ENCODE data around the gene CNR2. TPM values are rescaled to one million over a fixed set of nuclear protein-coding genes. Genes with fewer than 3 reads are reported as not detected.
"Not testable (repeated sequence)": the region's sequence is repeated elsewhere in the genome, so short reads cannot be mapped to it uniquely, and the experiment has no call there.

Gene CNR2
- total RNA-seq, 1 experiment from 2014 or later: not detected

- H3T11ph ChIP-seq (ENCODE audit: low read length): no peak overlapping the region
- no peaks in the 10 kb centered on the region for H3K4me1 ChIP-seq (ENCODE audit: insufficient read depth, low read length)
- H3K56ac ChIP-seq (ENCODE audit: insufficient read length, low read depth, low read length): no peak overlapping the region
- WGBS (ENCODE audit: extremely low coverage, insufficient read length, low lambda C conversion rate): no CpG with 5 or more reads among the region's 12 CpGs
- H2AK5ac ChIP-seq (ENCODE audit: insufficient read length, low read length): no peak overlapping the region
- H3K79me1 ChIP-seq (ENCODE audit: insufficient read depth, low read depth, low read length, poor library complexity, severe bottlenecking): no peaks in the 10 kb centered on the region
- no peak overlapping the region for H4K5ac ChIP-seq (ENCODE audit: insufficient read length, low read depth, low read length)
- no peaks in the 10 kb centered on the region for H3K9me3 ChIP-seq (ENCODE audit: control insufficient read depth, low read depth, low read length)
- no peak overlapping the region for H3K4ac ChIP-seq (ENCODE audit: low read depth, low read length)
- Mint-ChIP-seq H3K9me3 (peaks cover 15 to 23% of the 10 kb centered on the region in 2 experiments), H3K4me3 (no peak overlapping the region), H3K36me3 (ENCODE audit: insufficient read depth in 1 of 3, low read depth in 3 of 3) (peaks cover 22 to 34% (median 26%) of the 10 kb centered on the region in 3 experiments), H3K27ac (no peak overlapping the region), H3K27me3 (ENCODE audit: low read depth) (no peaks in the 10 kb centered on the region), H3K4me1 (no peaks in the 10 kb centered on the region)
- DNase-seq: no peak
- no peaks in the 10 kb centered on the region for H3K23me2 ChIP-seq (ENCODE audit: insufficient read length, low read depth, low read length, poor library complexity, severe bottlenecking)
- no peaks in the 10 kb centered on the region for H4K20me1 ChIP-seq (ENCODE audit: control insufficient read depth, insufficient read depth, insufficient read length)
- no peak overlapping the region for H2AFZ ChIP-seq (ENCODE audit: low read length)
- H2BK20ac ChIP-seq (ENCODE audit: low read depth, low read length, poor library complexity, severe bottlenecking): no peak overlapping the region
- no peak overlapping the region for H3K23ac ChIP-seq (ENCODE audit: insufficient read length, low read depth, low read length)
- H3K79me2 ChIP-seq (ENCODE audit: insufficient read depth, low read length): no peaks in the 10 kb centered on the region
- H3K18ac ChIP-seq (ENCODE audit: insufficient read length, low read depth, low read length): no peak overlapping the region
- no peaks in the 10 kb centered on the region for H3K27me3 ChIP-seq (ENCODE audit: insufficient read depth, low read length)
- no peak for TF ChIP-seq CTCF (conservative IDR thresholded peaks at IDR 0.05)
- H3K9ac ChIP-seq (ENCODE audit: extremely low read depth, insufficient read length, low read length): no peak overlapping the region
- no peak overlapping the region for H2BK15ac ChIP-seq (ENCODE audit: low read depth, low read length)
- no peak overlapping the region for H2BK12ac ChIP-seq (ENCODE audit: insufficient read length, low read depth, low read length)
- no peak overlapping the region for H2BK5ac ChIP-seq (ENCODE audit: insufficient read length, low read length)
- no peak overlapping the region for H4K91ac ChIP-seq (ENCODE audit: insufficient read length, low read depth, low read length)
- H4K8ac ChIP-seq (replicated peaks; ENCODE audit: insufficient read length, low read depth, low read length): no peak overlapping the region
- no peak overlapping the region for H2BK120ac ChIP-seq (ENCODE audit: low read depth, low read length, poor library complexity, severe bottlenecking)
- no peak overlapping the region for H3K27ac ChIP-seq (ENCODE audit: insufficient read length, low read depth, low read length)
- no peak overlapping the region for H3K4me2 ChIP-seq (ENCODE audit: insufficient read depth, insufficient read length, low read length)
- no peak overlapping the region for H3K14ac ChIP-seq (ENCODE audit: insufficient read depth, low read length)
Observed at GRCh38 chr1:23848673-23849616, 64.2 kb downstream of the CNR2 start.

GRCh38 chr1:23847482-23848095 is 65.6 kb downstream of the CNR2 start:
- H3K18ac ChIP-seq (ENCODE audit: insufficient read length, low read depth, low read length); H3K27me3 ChIP-seq (ENCODE audit: insufficient read depth, low read length); H2AK5ac ChIP-seq (ENCODE audit: insufficient read length, low read length); H2BK5ac ChIP-seq (ENCODE audit: insufficient read length, low read length); H4K91ac ChIP-seq (ENCODE audit: insufficient read length, low read depth, low read length); H4K8ac ChIP-seq (replicated peaks; ENCODE audit: insufficient read length, low read depth, low read length); H3K79me2 ChIP-seq (ENCODE audit: insufficient read depth, low read length); H3K4ac ChIP-seq (ENCODE audit: low read depth, low read length); H3K27ac ChIP-seq (ENCODE audit: insufficient read length, low read depth, low read length); H3K4me3 Mint-ChIP-seq; H4K20me1 ChIP-seq (ENCODE audit: control insufficient read depth, insufficient read depth, insufficient read length); H3K56ac ChIP-seq (ENCODE audit: insufficient read length, low read depth, low read length); H2BK20ac ChIP-seq (ENCODE audit: low read depth, low read length, poor library complexity, severe bottlenecking); H3K4me1 ChIP-seq (ENCODE audit: insufficient read depth, low read length); DNase-seq; H3K23me2 ChIP-seq (ENCODE audit: insufficient read length, low read depth, low read length, poor library complexity, severe bottlenecking); H3K27me3 Mint-ChIP-seq (ENCODE audit: low read depth); H3K79me1 ChIP-seq (ENCODE audit: insufficient read depth, low read depth, low read length, poor library complexity, severe bottlenecking); H3K4me2 ChIP-seq (ENCODE audit: insufficient read depth, insufficient read length, low read length); H3K14ac ChIP-seq (ENCODE audit: insufficient read depth, low read length); H2BK120ac ChIP-seq (ENCODE audit: low read depth, low read length, poor library complexity, severe bottlenecking); H2BK12ac ChIP-seq (ENCODE audit: insufficient read length, low read depth, low read length); H2BK15ac ChIP-seq (ENCODE audit: low read depth, low read length); H3K9me3 ChIP-seq (ENCODE audit: control insufficient read depth, low read depth, low read length); H3K4me1 Mint-ChIP-seq; H2AFZ ChIP-seq (ENCODE audit: low read length); H3K27ac Mint-ChIP-seq; H3T11ph ChIP-seq (ENCODE audit: low read length); H4K5ac ChIP-seq (ENCODE audit: insufficient read length, low read depth, low read length); H3K9ac ChIP-seq (ENCODE audit: extremely low read depth, insufficient read length, low read length); H3K23ac ChIP-seq (ENCODE audit: insufficient read length, low read depth, low read length): not testable (repeated sequence)
- Mint-ChIP-seq H3K36me3 (ENCODE audit: insufficient read depth in 1 of 3, low read depth in 3 of 3) (peaks cover 19 to 30% (median 23%) of the 10 kb centered on the region in 3 experiments), H3K9me3 (peaks cover 13 to 21% of the 10 kb centered on the region in 2 experiments)
- WGBS (ENCODE audit: extremely low coverage, insufficient read length, low lambda C conversion rate): no CpG with 5 or more reads among the region's 2 CpGs
